Vagina (tissue), 2 donors: Measurements from ENCODE around the gene ENO2. TPM values are rescaled to one million over a fixed set of nuclear protein-coding genes. Genes with fewer than 3 reads are reported as not detected.

Experiments used
- DNase-seq, 2 donors: peaks; one replicate each; pipeline ENCODE4 v3.0.0-alpha.2; 2017; ENCODE audit errors: extremely low spot score in 2 of 2
- H3K27ac ChIP-seq: fragments of 200-600 bp; sonication (generic); one replicate; pipeline ENCODE4 v1.5.1; 2019
- H3K27me3 ChIP-seq: fragments of 200-600 bp; sonication (generic); one replicate; pipeline ENCODE4 v1.5.1; 2019
- H3K36me3 ChIP-seq, 2 donors: fragments of 200-600 bp; sonication (generic); one replicate each; pipeline ENCODE4 v1.5.1; 2017 to 2019
- H3K4me1 ChIP-seq: fragments of 200-600 bp; sonication (generic); one replicate; pipeline ENCODE4 v1.5.1; 2019
- H3K4me3 ChIP-seq, 2 donors: fragments of 200-600 bp; sonication (generic); 1 replicate in 1 of 2; 2 replicates in 1 of 2; pipeline ENCODE4 v1.5.1; 2016 to 2019
- H3K9me3 ChIP-seq: fragments of 200-600 bp; sonication (generic); one replicate; pipeline ENCODE4 v1.5.1; 2019
- CTCF ChIP-seq, 3 experiments: fragments of 450-650 bp in 2 of 3; fragments of 200-600 bp in 1 of 3; sonication (generic) in 1 of 3; IDR thresholded peaks; one replicate each; pipeline ENCODE4 v1.5.1; 2017 to 2019; ENCODE audit warnings: antibody characterized with exemption in 3 of 3, mild to moderate bottlenecking in 2 of 3, moderate library complexity in 2 of 3
- POLR2A ChIP-seq, 2 donors: fragments of 450-650 bp; IDR thresholded peaks; one replicate each; pipeline ENCODE4 v1.6.1; 2017; ENCODE audit warnings: antibody characterized with exemption in 2 of 2, mild to moderate bottlenecking in 2 of 2, moderate library complexity in 2 of 2
- POLR2AphosphoS5 ChIP-seq, 2 donors: sonication (generic); formaldehyde crosslinking; IDR thresholded peaks; one replicate each; pipeline ENCODE4 v1.9.0; 2017; ENCODE audit warnings: antibody characterized with exemption in 2 of 2, mild to moderate bottlenecking in 2 of 2, low read depth in 1 of 2; ENCODE audit not compliant: insufficient read depth in 1 of 2
- intact Hi-C: fragments of 100-400 bp; cut with DNase I; formaldehyde crosslinking; loops from one replicate; pipeline ENCODE4 v1.15.1; 2023
- total RNA-seq: library from RNA; depleted of rRNA; stranded (reverse); fragments of >200 nt; gene quantifications from one replicate; pipeline ENCODE4 v1.2.3, GENCODE V29; 2016

Gene ENO2
- total RNA-seq, 1 donor from 2014 or later = 20.1 TPM

DNA sequence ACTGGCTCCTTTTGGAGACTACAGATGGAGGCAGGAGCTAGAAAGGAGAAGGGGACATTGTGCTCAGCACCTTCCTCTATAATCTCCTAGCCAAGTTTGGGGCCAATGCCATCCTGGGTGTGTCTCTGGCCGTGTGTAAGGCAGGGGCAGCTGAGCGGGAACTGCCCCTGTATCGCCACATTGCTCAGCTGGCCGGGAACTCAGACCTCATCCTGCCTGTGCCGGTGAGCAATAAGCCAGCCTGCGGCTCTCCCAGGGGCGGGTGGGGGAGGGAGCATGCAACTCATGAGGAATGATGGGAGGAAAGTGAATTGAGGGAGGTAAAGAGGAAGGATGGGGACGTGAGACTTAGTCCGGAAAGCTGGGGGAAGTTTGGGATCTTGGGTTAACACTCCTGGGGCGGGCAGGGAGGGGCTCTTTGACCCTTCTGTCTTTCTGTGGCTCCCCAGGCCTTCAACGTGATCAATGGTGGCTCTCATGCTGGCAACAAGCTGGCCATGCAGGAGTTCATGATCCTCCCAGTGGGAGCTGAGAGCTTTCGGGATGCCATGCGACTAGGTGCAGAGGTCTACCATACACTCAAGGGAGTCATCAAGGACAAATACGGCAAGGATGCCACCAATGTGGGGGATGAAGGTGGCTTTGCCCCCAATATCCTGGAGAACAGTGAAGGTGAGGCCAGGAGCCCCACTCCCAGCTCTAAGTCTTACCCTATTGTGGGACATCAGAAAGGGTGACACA lies 3.3 kb downstream of the ENO2 start:
- no peak overlapping the region for H3K27ac ChIP-seq
- peaks cover 25% of the 10 kb centered on the region for H3K4me1 ChIP-seq
- DNase-seq = no peak
- peaks cover 0 to 10% of the 10 kb centered on the region in 2 donors for H3K36me3 ChIP-seq
- H3K27me3 ChIP-seq = no peaks in the 10 kb centered on the region
- intact Hi-C loops = no loop called here
- no peaks in the 10 kb centered on the region for H3K9me3 ChIP-seq
- no peak for TF ChIP-seq POLR2A (IDR thresholded peaks at IDR 0.05)
- no peak for TF ChIP-seq CTCF (IDR thresholded peaks at IDR 0.05)
- TF ChIP-seq POLR2AphosphoS5 (IDR thresholded peaks at IDR 0.05; ENCODE audit: insufficient read depth in 1 of 2, low read depth in 1 of 2) = no peak
- no peak overlapping the region for H3K4me3 ChIP-seq

DNA sequence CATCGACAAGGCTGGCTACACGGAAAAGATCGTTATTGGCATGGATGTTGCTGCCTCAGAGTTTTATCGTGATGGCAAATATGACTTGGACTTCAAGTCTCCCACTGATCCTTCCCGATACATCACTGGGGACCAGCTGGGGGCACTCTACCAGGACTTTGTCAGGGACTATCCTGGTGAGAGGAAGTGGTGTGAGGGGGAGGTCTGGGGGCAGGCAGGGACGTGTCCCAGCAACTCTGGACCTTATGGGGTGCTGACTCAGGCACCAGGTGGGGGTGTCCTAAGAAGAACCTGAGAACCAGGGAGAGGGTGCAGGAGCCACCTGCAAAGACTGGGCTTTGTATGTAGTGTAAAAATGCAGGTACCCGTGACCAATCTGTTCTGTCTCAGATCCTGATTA lies 5.2 kb downstream of the ENO2 start:
- H3K4me3 ChIP-seq = no peak overlapping the region
- H3K27ac ChIP-seq = no peak overlapping the region
- H3K27me3 ChIP-seq = no peaks in the 10 kb centered on the region
- no peak for DNase-seq
- peaks cover 0 to 10% of the 10 kb centered on the region in 2 donors for H3K36me3 ChIP-seq
- TF ChIP-seq POLR2A (IDR thresholded peaks at IDR 0.05) (no peak), CTCF (IDR thresholded peaks at IDR 0.05) (no peak), POLR2AphosphoS5 (IDR thresholded peaks at IDR 0.05; ENCODE audit: insufficient read depth in 1 of 2, low read depth in 1 of 2) (no peak)
- H3K9me3 ChIP-seq = no peaks in the 10 kb centered on the region
- H3K4me1 ChIP-seq = peaks cover 20% of the 10 kb centered on the region
- intact Hi-C loops = no loop called here

DNA sequence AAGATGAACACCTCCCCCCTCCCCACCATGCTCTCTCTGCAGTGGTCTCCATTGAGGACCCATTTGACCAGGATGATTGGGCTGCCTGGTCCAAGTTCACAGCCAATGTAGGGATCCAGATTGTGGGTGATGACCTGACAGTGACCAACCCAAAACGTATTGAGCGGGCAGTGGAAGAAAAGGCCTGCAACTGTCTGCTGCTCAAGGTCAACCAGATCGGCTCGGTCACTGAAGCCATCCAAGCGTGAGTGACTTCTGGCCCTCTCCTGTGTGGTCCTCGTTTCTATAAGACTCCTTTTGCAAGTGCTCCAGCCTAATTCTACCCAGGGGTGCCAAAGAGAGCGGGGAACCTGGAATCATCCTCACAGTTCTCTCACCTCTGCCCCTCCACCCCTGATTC lies 7.2 kb downstream of the ENO2 start:
- intact Hi-C loops = no loop called here
- Histone ChIP-seq H3K4me3 (no peak overlapping the region), H3K4me1 (peaks cover 23% of the 10 kb centered on the region), H3K36me3 (peaks cover 0 to 10% of the 10 kb centered on the region in 2 donors), H3K27ac (no peak overlapping the region), H3K9me3 (no peaks in the 10 kb centered on the region), H3K27me3 (no peaks in the 10 kb centered on the region)
- DNase-seq = no peak
- TF ChIP-seq CTCF (IDR thresholded peaks at IDR 0.05) (no peak), POLR2A (IDR thresholded peaks at IDR 0.05) (no peak), POLR2AphosphoS5 (IDR thresholded peaks at IDR 0.05; ENCODE audit: insufficient read depth in 1 of 2, low read depth in 1 of 2) (no peak)

GRCh38 chr12:6921996-6922946 lies 7.9 kb downstream of the ENO2 start:
- intact Hi-C loops = no loop called here
- peaks cover 30% of the 10 kb centered on the region for H3K4me1 ChIP-seq
- no peak overlapping the region for H3K27ac ChIP-seq

More at GRCh38 chr12:6921996-6922946, 7.9 kb downstream of the ENO2 start:
- Histone ChIP-seq H3K36me3 (peaks cover 0 to 10% of the 10 kb centered on the region in 2 donors), H3K4me3 (no peak overlapping the region), H3K27me3 (no peaks in the 10 kb centered on the region), H3K9me3 (no peaks in the 10 kb centered on the region)
- DNase-seq = no peak
- TF ChIP-seq CTCF (IDR thresholded peaks at IDR 0.05) = no peak
- TF ChIP-seq POLR2AphosphoS5 (IDR thresholded peaks at IDR 0.05; ENCODE audit: insufficient read depth in 1 of 2, low read depth in 1 of 2) = no peak
- TF ChIP-seq POLR2A (IDR thresholded peaks at IDR 0.05) = no peak
